ENCODE data around the gene TNFRSF14. TPM values are rescaled to one million over a fixed set of nuclear protein-coding genes. Genes with fewer than 3 reads are reported as not detected.

The TNFRSF14 gene
- total and polyA plus RNA-seq, 4 donors: 14.8 to 38.1 (median 29.1) TPM

DNA sequence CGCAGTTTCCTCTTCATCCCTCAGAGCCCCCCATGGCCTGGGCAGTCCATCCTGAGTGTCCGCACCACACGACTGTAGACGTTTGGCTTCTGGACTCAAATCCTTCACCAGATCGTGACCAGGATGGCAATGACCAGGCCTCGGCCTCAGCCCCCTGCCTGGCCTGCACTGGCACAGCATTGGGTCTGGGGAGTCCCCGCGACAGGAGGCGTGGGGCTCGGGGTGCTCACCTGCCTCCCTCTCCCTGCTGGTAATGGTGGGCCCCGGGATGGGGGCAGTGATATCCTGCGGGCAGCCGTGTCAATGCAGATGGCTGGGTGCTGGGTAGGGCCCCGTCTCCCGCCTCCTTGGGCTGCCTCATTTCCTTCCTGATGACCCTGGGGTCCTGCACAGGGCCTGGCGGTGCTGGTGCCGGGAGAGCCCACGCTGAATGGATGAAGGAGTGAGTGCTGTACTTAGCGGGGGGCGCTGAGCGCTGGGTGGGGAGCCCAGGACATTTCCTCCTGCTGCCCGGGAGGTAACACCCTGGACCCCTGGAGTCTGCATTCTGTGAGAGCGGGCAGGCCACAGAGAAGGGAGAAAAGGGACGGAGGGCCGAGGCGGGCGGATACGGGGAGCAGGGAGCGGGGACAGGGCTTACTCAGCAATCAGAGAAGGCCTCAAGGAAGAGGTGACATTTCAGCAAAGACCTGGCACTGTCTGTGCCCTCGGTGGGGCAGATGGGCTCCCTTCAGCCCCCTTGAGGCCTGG, 2.1 kb upstream of the TNFRSF14 start:
- peaks cover 0 to 4% (median 2%) of the 10 kb centered on the region in 4 donors for H3K36me3 ChIP-seq (ENCODE audit: control insufficient read depth in 4 of 4, insufficient read depth in 3 of 4, low read depth in 1 of 4, low read length in 3 of 4)
- H3K27ac ChIP-seq (ENCODE audit: low read depth in 1 of 2, low read length in 2 of 2): peak overlapping the region; percentile 50 to 83
- no peaks in the 10 kb centered on the region for H3K27me3 ChIP-seq (ENCODE audit: control insufficient read depth in 4 of 4, insufficient read depth in 4 of 4, low read length in 3 of 4)
- DNase-seq (ENCODE audit: low spot score): no peak
- H3K4me1 ChIP-seq (ENCODE audit: control insufficient read depth in 4 of 4, insufficient read depth in 4 of 4, low read length in 3 of 4): peaks cover 10 to 33% (median 22%) of the 10 kb centered on the region in 4 donors
- TF ChIP-seq NR2F2 (IDR thresholded peaks at IDR 0.05): peak; percentile 48
- TF ChIP-seq REST (IDR thresholded peaks at IDR 0.05): no peak
- TF ChIP-seq JUND (IDR thresholded peaks at IDR 0.05): no peak
- no peak for TF ChIP-seq RXRA (IDR thresholded peaks at IDR 0.05)
- H3K4me3 ChIP-seq (ENCODE audit: low read depth in 1 of 3, low read length in 3 of 3): no peak overlapping the region
- WGBS: 79% methylated on average over 30 of the region's 30 CpGs
- H3K9ac ChIP-seq (ENCODE audit: low read depth in 1 of 2, low read length in 2 of 2): no peak overlapping the region
- no peaks in the 10 kb centered on the region for H3K9me3 ChIP-seq (ENCODE audit: control insufficient read depth in 4 of 4, low read length in 3 of 4)

GRCh38 chr1:2554621-2555387, 1.4 kb upstream of the TNFRSF14 start:
- Histone ChIP-seq H3K4me1 (ENCODE audit: control insufficient read depth in 4 of 4, insufficient read depth in 4 of 4, low read length in 3 of 4) (peaks cover 7 to 27% (median 19%) of the 10 kb centered on the region in 4 donors), H3K9me3 (ENCODE audit: control insufficient read depth in 4 of 4, low read length in 3 of 4) (no peaks in the 10 kb centered on the region), H3K36me3 (ENCODE audit: control insufficient read depth in 4 of 4, insufficient read depth in 3 of 4, low read depth in 1 of 4, low read length in 3 of 4) (peaks cover 2 to 8% (median 4%) of the 10 kb centered on the region in 4 donors), H3K27me3 (ENCODE audit: control insufficient read depth in 4 of 4, insufficient read depth in 4 of 4, low read length in 3 of 4) (no peaks in the 10 kb centered on the region), H3K9ac (ENCODE audit: low read depth in 1 of 2, low read length in 2 of 2) (no peak overlapping the region), H3K4me3 (ENCODE audit: low read depth in 1 of 3, low read length in 3 of 3) (no peak overlapping the region), H3K27ac (ENCODE audit: low read depth in 1 of 2, low read length in 2 of 2) (peak overlapping the region; percentile 83 to 96)
- 52% methylated on average over 19 of the region's 19 CpGs for WGBS
- no peak for DNase-seq (ENCODE audit: low spot score)
- no peak for TF ChIP-seq FOXA2 (IDR thresholded peaks at IDR 0.05)
- TF ChIP-seq, protein P1, sequence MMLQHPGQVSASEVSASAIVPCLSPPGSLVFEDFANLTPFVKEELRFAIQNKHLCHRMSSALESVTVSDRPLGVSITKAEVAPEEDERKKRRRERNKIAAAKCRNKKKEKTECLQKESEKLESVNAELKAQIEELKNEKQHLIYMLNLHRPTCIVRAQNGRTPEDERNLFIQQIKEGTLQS (IDR thresholded peaks at IDR 0.05): no peak
- TF ChIP-seq NR2F2 (IDR thresholded peaks at IDR 0.05): no peak
- TF ChIP-seq HNF4G (IDR thresholded peaks at IDR 0.05): no peak
- TF ChIP-seq HNF4A (conservative IDR thresholded peaks at IDR 0.05): no peak
- TF ChIP-seq RAD21 (IDR thresholded peaks at IDR 0.05): peak; percentile 74 to 78
- TF ChIP-seq, protein P2, sequence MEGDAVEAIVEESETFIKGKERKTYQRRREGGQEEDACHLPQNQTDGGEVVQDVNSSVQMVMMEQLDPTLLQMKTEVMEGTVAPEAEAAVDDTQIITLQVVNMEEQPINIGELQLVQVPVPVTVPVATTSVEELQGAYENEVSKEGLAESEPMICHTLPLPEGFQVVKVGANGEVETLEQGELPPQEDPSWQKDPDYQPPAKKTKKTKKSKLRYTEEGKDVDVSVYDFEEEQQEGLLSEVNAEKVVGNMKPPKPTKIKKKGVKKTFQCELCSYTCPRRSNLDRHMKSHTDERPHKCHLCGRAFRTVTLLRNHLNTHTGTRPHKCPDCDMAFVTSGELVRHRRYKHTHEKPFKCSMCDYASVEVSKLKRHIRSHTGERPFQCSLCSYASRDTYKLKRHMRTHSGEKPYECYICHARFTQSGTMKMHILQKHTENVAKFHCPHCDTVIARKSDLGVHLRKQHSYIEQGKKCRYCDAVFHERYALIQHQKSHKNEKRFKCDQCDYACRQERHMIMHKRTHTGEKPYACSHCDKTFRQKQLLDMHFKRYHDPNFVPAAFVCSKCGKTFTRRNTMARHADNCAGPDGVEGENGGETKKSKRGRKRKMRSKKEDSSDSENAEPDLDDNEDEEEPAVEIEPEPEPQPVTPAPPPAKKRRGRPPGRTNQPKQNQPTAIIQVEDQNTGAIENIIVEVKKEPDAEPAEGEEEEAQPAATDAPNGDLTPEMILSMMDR (IDR thresholded peaks at IDR 0.05; ENCODE audit: low read depth, low read length, missing input control): peak; percentile 36
- TF ChIP-seq TAF1 (conservative IDR thresholded peaks at IDR 0.05): no peak
